DOHH2 (cell line): ENCODE data around the gene TF.

Experiments
- EZH2phosphoT487 ChIP-seq: fragments of 200-600 bp; sonication (generic); IDR thresholded peaks from 2 replicates; pipeline ENCODE4 v1.6.1; 2017; ENCODE audit warnings: borderline replicate concordance, mild to moderate bottlenecking, antibody characterized with exemption, low read length, moderate library complexity, mixed read lengths
- TF ChIP-seq, protein P1 (sequence below): fragments of 200-600 bp; sonication (generic); IDR thresholded peaks from one replicate; pipeline ENCODE4 v1.5.1; 2014; ENCODE audit warnings: antibody characterized with exemption, mild to moderate bottlenecking, low read depth, low read length; ENCODE audit not compliant: poor library complexity, severe bottlenecking

DNA sequence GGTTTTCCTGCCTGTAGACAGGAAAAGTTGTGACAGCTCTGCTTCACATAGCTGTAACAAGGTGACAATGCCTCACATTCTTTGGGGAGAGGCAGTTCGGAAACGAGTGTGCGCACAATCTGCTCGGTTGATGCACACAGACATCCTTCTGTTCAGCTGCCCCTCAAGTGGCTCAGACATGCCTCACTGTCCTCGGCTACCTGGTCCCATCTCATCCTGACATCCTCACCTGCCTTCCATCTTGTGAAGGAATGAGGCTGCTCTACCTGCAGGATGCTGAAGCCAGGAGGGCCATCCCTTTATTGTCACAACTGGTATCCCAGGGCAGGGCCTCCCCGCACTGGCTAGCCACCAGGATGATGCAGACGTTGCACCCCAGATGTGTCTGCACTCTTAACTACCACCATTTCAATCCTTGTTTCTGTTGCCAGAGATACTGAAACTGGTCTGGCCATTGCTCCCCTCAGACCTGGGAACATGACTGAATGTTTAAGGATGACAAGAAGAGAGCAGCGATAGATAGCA lies 78.8 kb downstream of the TF start:
- TF ChIP-seq, protein P1, sequence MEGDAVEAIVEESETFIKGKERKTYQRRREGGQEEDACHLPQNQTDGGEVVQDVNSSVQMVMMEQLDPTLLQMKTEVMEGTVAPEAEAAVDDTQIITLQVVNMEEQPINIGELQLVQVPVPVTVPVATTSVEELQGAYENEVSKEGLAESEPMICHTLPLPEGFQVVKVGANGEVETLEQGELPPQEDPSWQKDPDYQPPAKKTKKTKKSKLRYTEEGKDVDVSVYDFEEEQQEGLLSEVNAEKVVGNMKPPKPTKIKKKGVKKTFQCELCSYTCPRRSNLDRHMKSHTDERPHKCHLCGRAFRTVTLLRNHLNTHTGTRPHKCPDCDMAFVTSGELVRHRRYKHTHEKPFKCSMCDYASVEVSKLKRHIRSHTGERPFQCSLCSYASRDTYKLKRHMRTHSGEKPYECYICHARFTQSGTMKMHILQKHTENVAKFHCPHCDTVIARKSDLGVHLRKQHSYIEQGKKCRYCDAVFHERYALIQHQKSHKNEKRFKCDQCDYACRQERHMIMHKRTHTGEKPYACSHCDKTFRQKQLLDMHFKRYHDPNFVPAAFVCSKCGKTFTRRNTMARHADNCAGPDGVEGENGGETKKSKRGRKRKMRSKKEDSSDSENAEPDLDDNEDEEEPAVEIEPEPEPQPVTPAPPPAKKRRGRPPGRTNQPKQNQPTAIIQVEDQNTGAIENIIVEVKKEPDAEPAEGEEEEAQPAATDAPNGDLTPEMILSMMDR, result no peak
- no peak for TF ChIP-seq EZH2phosphoT487
